ENCODE results near the gene KCNK7. TPM values are rescaled to one million over a fixed set of nuclear protein-coding genes. Genes with fewer than 3 reads are reported as not detected.

KCNK7 gene
- polyA plus RNA-seq, 1 of the 3 experiments (the other 2 are of a cell fraction) = 0.58 TPM

- H2AFZ ChIP-seq (ENCODE audit: low read depth) = no peak overlapping the region
- no peak for TF ChIP-seq EP300 (IDR thresholded peaks at IDR 0.05; ENCODE audit: borderline replicate concordance in 1 of 2, low read depth in 1 of 2, low read length in 1 of 2)
- TF ChIP-seq FOSL2 (IDR thresholded peaks at IDR 0.05; ENCODE audit: borderline replicate concordance, low read depth) = no peak
- TF ChIP-seq RXRA (IDR thresholded peaks at IDR 0.05; ENCODE audit: borderline replicate concordance, low read depth) = no peak
- TF ChIP-seq EZH2phosphoT487 (IDR thresholded peaks at IDR 0.05; ENCODE audit: borderline replicate concordance, low read depth) = no peak
- TF ChIP-seq MXI1 (IDR thresholded peaks at IDR 0.05; ENCODE audit: low read depth, low read length) = no peak
- no peak for TF ChIP-seq IRF3 (IDR thresholded peaks at IDR 0.05; ENCODE audit: low read depth, low read length)
- no peak for TF ChIP-seq FOXM1 (IDR thresholded peaks at IDR 0.05; ENCODE audit: low read depth)
- no peak for TF ChIP-seq REST (IDR thresholded peaks at IDR 0.05; ENCODE audit: low read depth, low read length)
- no peak for TF ChIP-seq NFIC (IDR thresholded peaks at IDR 0.05; ENCODE audit: borderline replicate concordance)
- TF ChIP-seq, protein P1, sequence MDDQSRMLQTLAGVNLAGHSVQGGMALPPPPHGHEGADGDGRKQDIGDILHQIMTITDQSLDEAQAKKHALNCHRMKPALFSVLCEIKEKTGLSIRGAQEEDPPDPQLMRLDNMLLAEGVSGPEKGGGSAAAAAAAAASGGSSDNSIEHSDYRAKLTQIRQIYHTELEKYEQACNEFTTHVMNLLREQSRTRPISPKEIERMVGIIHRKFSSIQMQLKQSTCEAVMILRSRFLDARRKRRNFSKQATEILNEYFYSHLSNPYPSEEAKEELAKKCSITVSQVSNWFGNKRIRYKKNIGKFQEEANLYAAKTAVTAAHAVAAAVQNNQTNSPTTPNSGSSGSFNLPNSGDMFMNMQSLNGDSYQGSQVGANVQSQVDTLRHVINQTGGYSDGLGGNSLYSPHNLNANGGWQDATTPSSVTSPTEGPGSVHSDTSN (IDR thresholded peaks at IDR 0.05) = no peak
- TF ChIP-seq USF2 (IDR thresholded peaks at IDR 0.05; ENCODE audit: borderline replicate concordance, low read depth, low read length) = no peak
- ChIA-PET POLR2A (interaction anchor here (0.9 kb wide), 1 partner anchor 9 kb away, joined by 4 read pairs; the partner anchor contains the start of gene FAM89B), CTCF (interaction anchor here (1.0 to 13.3 kb wide), 3 partner anchors 9 to 12 kb away, joined by 3 to 216 read pairs (median 18); partner anchors contain the start of genes FAM89B, KCNK7 and ZNRD2)
- H3K27me3 ChIP-seq (ENCODE audit: insufficient read depth) = no peaks in the 10 kb centered on the region
- H3K4me2 ChIP-seq = no peak overlapping the region
- H3K9me2 ChIP-seq = no peaks in the 10 kb centered on the region
- WGBS (ENCODE audit: low lambda C conversion rate) = 80% methylated on average over 1 of the region's 3 CpGs
- no peak for DNase-seq
- no peak overlapping the region for H3K9ac ChIP-seq
- H3K36me3 ChIP-seq (replicated peaks in 1 of 2; ENCODE audit: control insufficient read depth in 1 of 2, insufficient read depth in 2 of 2, low read length in 1 of 2) = peaks cover 11 to 40% of the 10 kb centered on the region in 2 experiments
- H3K27ac ChIP-seq (ENCODE audit: low read depth in 2 of 2, low read length in 1 of 2) = no peak overlapping the region; a peak in 1 of 4 replicates
- no peaks in the 10 kb centered on the region for H3K9me3 ChIP-seq
- H4K20me1 ChIP-seq (ENCODE audit: insufficient read depth) = peaks cover 14% of the 10 kb centered on the region; the same call in 1 of the 2 replicates
- H3F3A ChIP-seq (replicated peaks; ENCODE audit: insufficient read depth) = peaks cover 23% of the 10 kb centered on the region
- peaks cover 12 to 19% of the 10 kb centered on the region in 2 experiments; a peak in 2 of 4 replicates for H3K4me1 ChIP-seq (ENCODE audit: control insufficient read depth in 1 of 2, insufficient read depth in 2 of 2, low read depth in 1 of 2, low read length in 1 of 2)
- H3K79me2 ChIP-seq (ENCODE audit: insufficient read depth) = peaks cover 18% of the 10 kb centered on the region; the same call in 1 of the 2 replicates
- no peak overlapping the region for H3K4me3 ChIP-seq (ENCODE audit: low read depth in 2 of 2, low read length in 1 of 2)
Measured at GRCh38 chr11:65581928-65582327, 13.7 kb downstream of the KCNK7 start.

Measured in SK-N-SH (cell line).